Stimulated activated CD8-positive, alpha-beta memory T cell treated with anti-CD3 and anti-CD28 coated beads, Interleukin-12 subunit alpha, Interleukin-12 subunit beta, amount 100 ng/mL, for 4 hours (primary cell): Measurements from ENCODE around the gene RNU1-1.
"Not testable (repeated sequence)": the region's sequence is repeated elsewhere in the genome, so short reads cannot be mapped to it uniquely, and the experiment has no call there.

Experiments
- DNase-seq: peaks from one replicate; pipeline ENCODE4 v3.0.0-alpha.2; 2020; ENCODE audit warnings: low read depth

The RNU1-1 gene

DNA sequence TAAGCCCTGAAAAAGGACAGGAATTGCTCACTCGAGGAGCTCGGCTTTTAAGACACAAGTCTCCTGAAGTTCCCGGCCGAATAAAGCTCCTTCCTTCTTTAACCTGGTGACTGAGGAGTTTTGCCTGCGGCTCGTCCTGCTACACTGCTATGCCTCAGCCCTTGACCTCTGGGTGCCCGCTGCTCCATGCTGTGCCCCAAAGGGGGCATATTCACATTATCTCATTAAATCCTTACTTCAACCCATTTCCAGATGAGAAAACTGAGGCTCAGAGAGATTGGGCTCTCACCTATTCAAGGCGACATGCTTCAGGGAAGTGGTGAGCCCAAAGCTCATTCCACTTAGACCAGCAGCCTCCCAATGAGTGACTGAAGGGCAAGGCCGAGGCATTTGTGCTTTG is 20.4 kb downstream of the RNU1-1 start:
- DNase-seq: not testable (repeated sequence)

DNA sequence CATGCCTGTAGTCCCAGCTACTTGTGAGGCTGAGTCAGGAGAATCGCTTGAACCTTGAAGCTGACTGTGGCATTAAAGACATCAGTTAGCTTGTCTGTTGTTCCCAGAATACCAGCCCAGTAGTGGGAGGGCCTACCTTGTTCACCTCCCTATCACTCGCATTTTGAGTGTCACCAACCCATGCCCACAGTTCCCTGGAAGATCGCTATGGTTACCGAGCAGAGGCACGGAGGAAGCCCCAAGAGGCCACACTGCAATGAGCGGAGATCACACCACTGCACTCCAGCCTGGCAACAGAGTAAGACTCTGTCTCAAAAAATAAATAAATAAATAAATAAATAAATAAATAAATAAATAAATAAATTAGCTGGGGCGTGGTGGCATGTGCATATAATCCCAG is 21.1 kb downstream of the RNU1-1 start:
- DNase-seq: not testable (repeated sequence)

DNA sequence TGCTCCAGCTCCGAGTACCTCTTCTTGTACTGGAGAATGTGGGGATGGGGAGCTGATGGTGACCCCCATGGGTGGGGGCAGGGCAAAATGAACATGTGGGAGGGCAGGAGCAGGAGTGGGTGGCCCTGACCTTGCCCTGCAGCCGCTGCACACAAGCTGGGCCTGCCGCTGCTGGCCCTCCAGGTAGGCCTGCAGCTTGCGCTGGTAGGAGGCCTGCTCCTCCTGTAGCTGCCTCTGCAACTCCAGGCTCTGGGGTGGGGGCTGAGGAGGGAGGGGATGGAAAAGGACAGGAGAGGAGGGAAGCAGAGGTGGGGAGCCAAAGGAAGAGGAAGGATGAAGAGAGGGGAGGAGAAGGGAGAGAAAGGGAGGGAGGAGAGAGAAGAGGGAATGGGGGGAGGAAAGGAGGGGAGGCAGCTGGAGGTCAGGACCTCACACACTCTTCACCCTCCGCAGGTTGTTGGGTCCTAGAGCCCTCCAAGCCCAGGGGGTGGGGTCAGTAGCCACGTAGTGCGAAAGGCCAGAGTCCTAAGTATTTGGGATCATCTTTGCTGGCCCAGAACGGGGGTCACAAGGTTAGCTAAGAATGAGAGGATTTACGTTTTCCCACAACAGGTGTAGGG is 22.9 kb downstream of the RNU1-1 start:
- DNase-seq: no peak

DNA sequence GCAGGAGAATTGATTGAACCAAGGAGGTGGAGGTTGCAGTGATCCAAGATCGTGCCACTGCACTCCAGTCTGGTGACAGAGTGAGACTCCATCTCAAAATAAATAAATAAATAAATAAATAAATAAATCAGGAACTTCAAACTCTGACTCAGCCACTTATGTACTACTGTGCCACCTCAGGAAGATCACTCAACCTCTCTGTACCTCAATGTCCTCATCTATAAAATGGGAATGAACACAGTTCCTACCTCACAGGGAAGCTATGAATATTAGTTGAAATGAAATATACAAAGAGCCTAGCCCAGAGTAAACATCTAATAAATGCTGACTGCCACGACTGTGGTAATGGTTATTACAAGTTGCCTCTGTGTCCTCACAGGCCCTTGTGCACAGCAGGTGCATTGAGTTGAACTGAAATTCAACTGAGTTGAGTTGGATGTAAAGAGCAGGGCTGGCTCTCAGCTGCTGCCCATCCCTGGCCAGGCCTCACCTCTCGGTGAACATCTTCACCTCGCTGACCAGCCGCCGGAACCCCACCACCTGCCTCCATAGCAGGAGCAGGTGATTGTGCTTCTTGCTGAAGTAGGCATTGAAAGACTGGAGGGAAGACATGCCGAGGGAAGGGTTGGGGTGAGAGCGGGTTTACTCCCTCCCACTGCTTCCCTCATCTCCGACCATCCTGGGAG is 24.7 kb downstream of the RNU1-1 start:
- not testable (repeated sequence) for DNase-seq

DNA sequence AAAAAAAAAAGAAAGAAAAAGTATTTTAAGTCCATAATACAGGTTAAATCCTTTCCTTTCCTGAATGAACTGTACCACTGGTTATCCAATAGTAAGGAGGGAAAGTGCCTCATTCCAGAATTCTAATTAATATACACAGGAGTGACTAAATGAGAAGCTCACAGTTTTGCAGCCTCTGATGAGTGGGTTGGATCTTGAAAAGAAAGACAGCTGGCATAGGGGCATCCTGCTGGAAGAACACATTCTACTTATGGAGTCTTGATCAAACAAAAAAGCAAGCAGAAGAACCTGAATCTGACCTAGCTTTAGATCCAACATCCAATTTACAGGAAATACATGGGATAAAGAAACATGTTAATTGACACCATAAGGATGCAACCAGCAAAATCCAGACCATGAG is 27.1 kb downstream of the RNU1-1 start:
- DNase-seq: not testable (repeated sequence)

DNA sequence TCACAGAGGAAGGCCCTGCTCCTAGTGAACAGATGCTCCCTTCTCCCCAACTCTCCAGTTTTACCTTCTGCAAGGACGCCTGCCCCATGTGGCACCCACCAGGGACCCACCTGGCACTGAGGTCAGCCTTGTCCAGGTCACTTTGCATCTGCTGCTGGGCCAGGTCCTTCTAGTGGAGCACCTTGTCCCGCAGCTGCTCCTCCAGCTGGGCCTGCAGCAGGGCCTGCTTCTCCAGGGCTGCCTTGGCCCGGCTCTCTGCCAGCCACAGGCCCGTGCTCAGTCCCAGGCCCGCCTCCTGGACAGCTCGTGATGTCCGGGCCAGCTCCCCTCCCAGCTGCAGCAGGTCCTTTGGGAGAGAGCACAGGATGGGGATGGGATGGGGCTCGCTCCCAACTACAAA is 27.8 kb downstream of the RNU1-1 start:
- not testable (repeated sequence) for DNase-seq

DNA sequence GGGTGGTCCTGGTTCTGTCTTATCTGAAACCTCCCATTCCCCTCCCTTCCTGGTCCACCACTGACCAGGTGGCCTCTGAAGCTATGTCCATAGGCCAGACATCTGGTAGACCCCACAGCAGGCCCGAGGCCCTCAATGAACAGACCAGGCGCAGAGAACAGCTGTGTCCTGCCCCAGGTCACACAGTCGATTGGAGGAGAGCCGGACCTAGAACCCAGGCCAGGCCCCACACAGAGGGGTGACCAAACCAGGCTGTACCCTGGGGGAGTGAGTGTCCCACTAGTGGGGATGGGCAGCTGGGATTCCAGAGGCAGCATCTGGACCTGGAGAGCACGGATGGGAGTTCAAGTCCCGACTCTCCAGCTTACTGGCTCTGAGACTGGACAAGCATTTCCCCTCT is 29.2 kb downstream of the RNU1-1 start:
- no peak for DNase-seq

DNA sequence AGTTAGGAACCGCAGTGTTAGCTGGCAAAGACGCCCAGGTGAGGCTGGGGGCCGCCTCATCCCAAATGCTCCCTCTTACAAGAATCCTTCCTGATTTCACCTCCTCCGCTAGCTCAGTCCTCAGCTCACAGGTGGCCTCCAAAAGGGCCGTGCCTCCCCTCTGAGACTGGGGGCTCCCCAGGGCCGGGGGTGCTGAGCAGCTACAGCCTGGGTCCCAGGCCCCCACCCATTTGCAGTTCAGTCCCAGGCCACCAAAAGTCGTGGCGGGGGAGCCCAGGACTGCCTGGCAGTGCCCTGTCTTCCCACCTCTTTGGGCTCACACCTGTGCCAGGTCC is 29.6 kb downstream of the RNU1-1 start:
- no peak for DNase-seq

DNA sequence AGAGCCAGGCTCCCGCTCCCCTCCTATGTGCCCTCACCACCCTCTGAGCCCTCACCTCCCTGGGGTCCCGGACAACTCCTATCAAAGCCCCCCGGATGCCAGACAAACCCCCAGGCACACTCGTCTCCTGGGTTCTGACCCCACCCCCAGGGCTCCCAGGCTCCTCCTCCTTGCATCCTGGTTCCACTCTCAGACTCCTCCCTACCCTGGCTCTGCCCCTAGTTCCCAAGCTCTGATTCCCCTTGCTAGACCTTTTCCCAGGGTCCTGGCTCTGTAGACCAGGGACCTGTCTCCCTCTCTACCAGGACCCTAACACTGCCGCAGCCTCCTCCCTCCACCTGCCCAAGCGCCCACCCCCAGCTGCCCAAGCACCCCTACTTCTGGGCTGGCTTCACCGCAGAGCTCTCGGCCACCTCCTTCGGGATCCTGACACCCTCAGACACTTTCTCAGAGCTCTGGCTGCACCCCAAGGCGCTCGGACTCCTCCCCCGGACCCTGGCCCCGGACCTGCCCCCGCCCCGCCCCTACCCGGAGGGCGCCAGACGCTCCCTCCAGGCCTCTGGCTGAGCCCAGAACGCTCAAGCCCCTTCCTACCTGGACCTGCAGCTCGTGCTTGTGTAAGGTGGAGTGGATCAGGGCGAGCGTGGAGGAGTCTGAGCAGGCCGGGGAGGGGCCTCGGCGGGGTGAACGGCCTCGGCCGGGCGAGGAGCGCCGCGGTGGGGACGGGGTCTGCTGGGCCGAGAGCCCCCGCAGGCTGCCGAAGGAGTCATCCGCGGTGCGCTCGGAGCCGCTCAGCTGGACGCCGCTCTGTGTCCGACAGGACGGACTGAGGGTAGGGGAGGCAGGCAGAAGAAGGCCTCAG is 30.2 kb downstream of the RNU1-1 start:
- not testable (repeated sequence) for DNase-seq

DNA sequence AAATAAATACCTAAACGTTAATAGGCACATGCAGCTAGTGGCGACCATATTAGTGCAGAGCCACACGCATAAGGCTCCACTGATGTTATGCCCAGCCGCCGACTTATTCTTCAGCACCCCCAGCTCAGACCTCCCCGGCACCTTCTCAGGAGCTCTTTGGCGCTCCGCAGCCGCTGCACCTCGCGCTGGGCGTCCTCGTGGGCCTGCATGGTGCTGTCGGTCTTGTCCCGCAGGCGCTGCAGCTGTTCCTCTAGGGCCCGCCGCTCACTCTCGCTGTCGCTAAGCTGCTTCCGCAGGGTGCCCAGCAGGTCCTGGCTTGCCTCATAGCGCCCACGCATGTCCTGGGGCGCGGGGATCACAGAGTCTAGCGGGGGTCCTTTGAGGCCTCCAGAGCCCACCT is 30.9 kb downstream of the RNU1-1 start:
- DNase-seq: not testable (repeated sequence)

DNA sequence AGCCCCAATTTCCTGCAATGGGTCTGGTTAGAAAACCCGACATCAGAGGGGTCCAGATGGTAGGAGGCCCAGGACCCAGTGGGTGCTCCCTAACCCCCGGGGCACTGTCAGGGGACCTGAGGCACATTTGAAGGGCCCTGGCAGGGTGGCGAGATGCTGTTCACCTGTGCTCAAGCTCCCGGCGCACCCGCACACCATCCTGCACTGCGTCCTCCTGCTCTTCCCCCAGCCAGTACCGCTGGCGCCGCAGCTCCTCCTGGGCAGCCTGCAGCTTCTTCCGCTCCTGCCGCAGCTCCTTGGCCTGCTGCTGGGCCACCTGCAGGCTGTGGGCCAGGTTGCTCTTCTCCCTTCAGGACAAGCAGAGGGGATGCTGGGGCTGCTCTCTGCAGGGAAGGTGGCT is 36.0 kb downstream of the RNU1-1 start:
- no peak for DNase-seq

DNA sequence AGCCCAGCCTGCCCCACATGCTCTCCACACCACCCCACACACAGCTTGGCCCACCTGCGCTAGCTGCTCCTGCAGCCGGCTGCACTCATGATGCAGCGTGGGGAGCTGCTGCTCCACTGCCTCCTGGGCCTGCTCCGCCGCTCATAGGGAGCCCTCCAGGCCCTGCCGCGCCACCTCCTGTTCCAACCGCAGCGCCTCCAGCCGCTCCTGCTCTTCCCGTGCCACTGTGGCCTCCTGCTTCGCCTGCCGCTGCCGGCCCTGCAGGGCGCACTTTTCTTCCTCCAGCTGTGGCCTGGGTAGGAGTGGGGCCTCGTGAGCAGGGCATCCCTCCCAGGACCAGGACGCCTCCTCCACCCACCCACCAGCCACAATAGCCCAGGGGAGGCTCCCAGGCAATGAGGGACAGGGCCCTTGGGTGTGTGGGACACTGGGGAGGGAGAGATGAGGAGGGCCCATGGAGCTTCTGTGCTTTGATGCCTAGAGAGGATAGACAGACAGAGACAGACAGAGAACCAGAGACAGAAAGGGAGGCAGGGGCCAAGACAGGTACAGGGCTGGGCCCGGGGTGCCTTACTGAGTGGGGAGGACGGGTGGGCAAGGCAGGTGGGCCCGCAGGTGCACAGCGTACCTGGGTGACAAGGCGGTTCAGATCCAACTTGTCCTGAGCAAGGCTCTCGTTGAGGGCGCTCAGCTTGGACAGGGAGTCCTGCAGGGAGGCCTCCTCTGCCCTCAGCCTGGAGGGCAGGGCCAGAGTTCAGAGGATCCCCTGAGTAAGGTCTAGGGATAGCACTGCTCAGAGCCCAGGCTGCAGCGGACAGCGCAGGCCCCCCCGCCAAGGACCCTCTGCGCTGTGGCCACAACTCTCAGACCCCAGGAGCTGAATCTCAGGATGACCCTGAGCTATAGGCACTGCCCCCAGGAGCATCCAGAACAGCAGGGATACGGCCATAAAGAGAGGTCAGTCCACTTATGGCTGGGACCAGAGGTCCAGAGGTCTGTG is 38.0 kb downstream of the RNU1-1 start:
- not testable (repeated sequence) for DNase-seq

DNA sequence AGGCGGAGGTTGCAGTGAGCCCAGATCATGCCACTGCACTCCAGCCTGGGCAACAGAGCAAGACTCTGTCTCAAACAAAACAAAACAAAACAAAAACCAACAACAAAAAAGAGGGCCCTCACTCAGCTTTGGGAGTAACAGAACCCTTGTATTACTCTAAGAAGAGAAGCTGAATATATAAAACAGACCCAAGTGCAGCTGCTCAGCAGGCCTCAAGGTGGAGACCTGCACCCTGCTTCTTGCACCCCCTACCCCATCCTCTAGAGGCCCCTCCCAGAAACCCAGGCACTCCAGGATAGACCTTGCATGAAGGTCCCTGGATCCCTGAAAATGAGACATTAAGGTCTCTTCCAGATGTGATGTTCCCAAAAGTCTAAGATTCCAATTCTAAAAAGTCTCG is 39.2 kb downstream of the RNU1-1 start:
- not testable (repeated sequence) for DNase-seq

DNA sequence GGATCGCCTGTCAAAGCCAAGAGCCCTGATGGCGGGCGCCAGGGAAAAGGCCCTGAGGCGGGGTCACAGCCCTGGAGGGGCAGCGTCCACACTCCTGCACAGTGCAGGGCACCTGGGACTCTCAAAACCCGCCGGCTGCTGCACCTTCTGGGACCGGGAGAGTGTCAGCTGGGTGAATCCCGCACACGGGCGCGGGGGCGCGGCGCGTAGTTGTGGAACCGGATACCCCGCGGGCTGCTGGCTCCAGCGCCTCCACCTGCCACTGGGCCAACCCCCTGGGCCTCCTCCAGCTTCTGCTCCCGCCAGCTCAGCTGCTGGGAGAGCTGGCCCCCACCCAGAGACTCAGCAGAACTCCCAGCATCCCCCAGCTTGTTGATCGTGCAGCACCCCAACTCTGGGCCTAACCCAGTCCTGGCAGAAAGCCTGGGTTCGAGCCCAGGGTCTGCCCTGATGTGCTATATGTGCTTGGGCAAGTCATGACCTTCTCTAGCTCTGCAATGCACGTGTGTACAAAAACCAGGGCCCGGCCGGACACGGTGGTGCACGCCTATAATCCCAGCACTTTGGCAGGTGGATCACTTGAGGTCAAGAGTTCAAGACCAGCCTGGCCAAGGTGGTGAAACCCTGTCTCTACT is 39.8 kb downstream of the RNU1-1 start:
- DNase-seq: no peak

DNA sequence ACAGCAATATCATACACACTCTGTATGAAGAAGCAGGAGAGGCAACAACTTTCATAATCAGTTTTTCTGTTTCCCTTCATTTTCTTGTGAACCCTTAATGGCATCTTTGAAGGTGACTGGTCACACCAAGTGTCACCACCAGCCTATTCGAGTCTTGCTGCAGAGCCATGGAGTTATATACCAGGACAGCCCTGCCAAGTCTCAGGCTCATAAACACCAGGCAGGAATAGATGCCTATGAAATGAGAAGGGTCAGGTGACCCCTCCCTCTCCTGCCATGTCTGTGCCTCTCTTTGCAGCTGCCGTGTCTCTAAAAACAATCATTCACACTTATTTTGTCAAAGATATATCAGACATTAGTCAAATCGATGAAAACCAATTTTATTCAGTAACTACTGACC is 45.5 kb downstream of the RNU1-1 start:
- no peak for DNase-seq

DNA sequence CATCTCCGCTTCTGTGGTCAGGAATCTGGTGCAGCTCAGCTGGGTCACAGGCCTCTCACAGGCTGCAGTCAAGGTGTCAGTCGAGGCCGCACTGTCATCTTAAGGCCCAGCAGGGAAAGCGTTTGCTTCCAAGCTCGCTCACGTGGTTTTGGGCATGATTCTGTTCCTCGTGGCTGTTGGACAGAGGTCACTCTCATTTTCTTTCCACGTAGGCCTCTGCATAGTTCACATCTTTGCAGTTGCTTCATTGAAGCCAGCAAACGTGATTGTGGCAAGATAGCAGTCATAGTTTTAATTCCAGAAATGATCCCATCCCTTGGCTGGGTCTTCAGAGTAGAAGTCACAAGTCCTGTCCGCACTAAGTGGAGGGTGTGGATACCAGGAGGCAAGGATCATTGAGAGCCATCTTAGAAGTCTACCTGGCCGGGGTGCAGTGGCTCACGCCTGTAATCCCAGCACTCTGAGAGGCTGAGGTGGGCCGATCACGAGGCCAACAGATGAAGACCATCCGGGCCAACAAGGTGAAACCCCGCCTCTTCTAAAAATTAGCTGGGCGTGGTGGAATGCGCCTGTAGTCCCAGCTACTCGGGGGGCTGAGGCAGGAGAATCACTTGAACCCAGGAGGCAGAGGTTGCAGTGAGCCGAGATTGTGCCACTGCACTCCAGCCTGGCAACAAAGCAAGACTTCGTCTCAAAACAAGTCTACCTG is 49.0 kb downstream of the RNU1-1 start:
- no peak for DNase-seq
